Mammary epithelial cell (primary cell): ENCODE measurements around the gene RTN1.

ENCODE experiments used
- CTCF ChIP-seq, 2 donors: IDR thresholded peaks in 1 of 2; conservative IDR thresholded peaks in 1 of 2; 2 replicates each; pipeline ENCODE4 v1.5.1; 2011 to 2012; ENCODE audit warnings: inconsistent platforms in 2 of 2, low read length in 2 of 2, mild to moderate bottlenecking in 2 of 2, control low read depth in 1 of 2, low read depth in 1 of 2; ENCODE audit not compliant: insufficient read depth in 1 of 2; ENCODE audit errors: extremely low read depth in 1 of 2
- EZH2 ChIP-seq: IDR thresholded peaks from 2 replicates; pipeline ENCODE4 v1.6.1; 2012; ENCODE audit warnings: low read length, inconsistent platforms, borderline replicate concordance

GRCh38 chr14:59847711-59848110, 22.9 kb downstream of the RTN1 start:
- TF ChIP-seq CTCF (conservative IDR thresholded peaks at IDR 0.05 in 1 of 2, IDR thresholded peaks at IDR 0.05 in 1 of 2; ENCODE audit: extremely low read depth in 1 of 2, insufficient read depth in 1 of 2, low read depth in 1 of 2, low read length in 2 of 2) (no peak), EZH2 (no peak)
